Keratinocyte (primary cell): ENCODE measurements around the gene ARHGAP15. TPM values are rescaled to one million over a fixed set of nuclear protein-coding genes. Genes with fewer than 3 reads are reported as not detected.

Experiments
- DNase-seq: peaks from one replicate; pipeline ENCODE4 v3.0.0-alpha.2; 2011; ENCODE audit warnings: low read depth, missing footprints, low spot score
- FAIRE-seq: peaks from 2 replicates; lab custom pipeline; 2011; peaks lifted over from hg19 to GRCh38; lab: Jason Lieb, UNC
- H2AFZ ChIP-seq: 2 replicates; pipeline ENCODE4 v1.6.0; 2012; ENCODE audit warnings: low read length, control low read depth, inconsistent platforms; ENCODE audit not compliant: control insufficient read depth
- H3K27ac ChIP-seq: 2 replicates; pipeline ENCODE4 v1.5.1; 2011; ENCODE audit warnings: low read length; ENCODE audit not compliant: control insufficient read depth, insufficient read depth
- H3K27me3 ChIP-seq: 3 replicates; pipeline ENCODE4 v1.6.0; 2011; ENCODE audit warnings: low read length; ENCODE audit not compliant: control insufficient read depth, insufficient read depth; ENCODE audit errors: extremely low read depth
- H3K36me3 ChIP-seq, 2 experiments: 2 replicates in 1 of 2; 3 replicates in 1 of 2; pipeline ENCODE4 v1.5.1; 2011; ENCODE audit warnings: low read length in 2 of 2, mild to moderate bottlenecking in 1 of 2; ENCODE audit not compliant: control insufficient read depth in 2 of 2, insufficient read depth in 2 of 2; ENCODE audit errors: extremely low read depth in 1 of 2
- H3K4me1 ChIP-seq: 3 replicates; pipeline ENCODE4 v1.5.1; 2011; ENCODE audit warnings: low read length; ENCODE audit not compliant: control insufficient read depth, insufficient read depth; ENCODE audit errors: extremely low read depth
- H3K4me2 ChIP-seq: 3 replicates; pipeline ENCODE4 v1.6.0; 2011; ENCODE audit warnings: low read depth, low read length; ENCODE audit not compliant: control insufficient read depth, insufficient read depth; ENCODE audit errors: extremely low read depth
- H3K4me3 ChIP-seq, 3 experiments: fragments of 200-600 bp in 1 of 3; sonication (generic) in 1 of 3; 2 replicates in 2 of 3; 3 replicates in 1 of 3; pipeline ENCODE4 v1.5.1; 2011 to 2016; ENCODE audit warnings: low read length in 3 of 3, mild to moderate bottlenecking in 3 of 3, control low read depth in 2 of 3, inconsistent platforms in 1 of 3, low read depth in 1 of 3, mixed read lengths in 1 of 3, mixed run types in 1 of 3, moderate library complexity in 1 of 3; ENCODE audit not compliant: control insufficient read depth in 2 of 3, insufficient read depth in 2 of 3; ENCODE audit errors: extremely low read depth in 1 of 3
- H3K79me2 ChIP-seq: 2 replicates; pipeline ENCODE4 v1.6.0; 2012; ENCODE audit warnings: low read length; ENCODE audit not compliant: control insufficient read depth, insufficient read depth
- H3K9ac ChIP-seq: 3 replicates; pipeline ENCODE4 v1.6.0; 2011; ENCODE audit warnings: low read length; ENCODE audit not compliant: control insufficient read depth, insufficient read depth; ENCODE audit errors: extremely low read depth
- H3K9me1 ChIP-seq: 3 replicates; pipeline ENCODE4 v1.6.0; 2011; ENCODE audit warnings: low read length; ENCODE audit not compliant: control insufficient read depth, insufficient read depth; ENCODE audit errors: extremely low read depth
- H3K9me3 ChIP-seq: 2 replicates; pipeline ENCODE4 v1.5.1; 2012; ENCODE audit warnings: low read depth, low read length; ENCODE audit not compliant: control insufficient read depth
- H4K20me1 ChIP-seq: 3 replicates; pipeline ENCODE4 v1.6.0; 2011; ENCODE audit warnings: low read length; ENCODE audit not compliant: control insufficient read depth, insufficient read depth; ENCODE audit errors: extremely low read depth
- EZH2 ChIP-seq: IDR thresholded peaks from one replicate; pipeline ENCODE4 v1.6.1; 2012; ENCODE audit warnings: inconsistent platforms, mild to moderate bottlenecking, low read length, moderate library complexity
- dilution Hi-C: fragments of 300-500 bp; cut with MboI; formaldehyde crosslinking; loops from one replicate; pipeline ENCODE4 v1.7.0; 2020; ENCODE audit warnings: low sequenced_read_pairs; ENCODE audit not compliant: extremely low pct_ligation_motif_present
- polyA plus RNA-seq, 5 experiments: library from polyadenylated mRNA; depleted of rRNA in 3 of 5; stranded (reverse) in 3 of 5; stranded (forward) in 1 of 5; unstranded in 1 of 5; fragments of >200 nt; gene quantifications; 1 replicate in 1 of 5; 2 replicates in 3 of 5; 3 replicates in 1 of 5; pipeline versions ENCODE4 v1.2.1 to v1.2.3, GENCODE V29; 2011 to 2012; ENCODE audit warnings: missing spikeins in 2 of 5, low read depth in 1 of 5, low replicate concordance in 1 of 5
- TF ChIP-seq, protein P1 (sequence below), 3 experiments: IDR thresholded peaks in 1 of 3; conservative IDR thresholded peaks in 1 of 3; optimal IDR thresholded peaks in 1 of 3; 2 replicates in 2 of 3; 3 replicates in 1 of 3; pipeline versions ENCODE3 to v1.5.1; 2011; ENCODE audit warnings: low read length in 3 of 3, mild to moderate bottlenecking in 3 of 3, moderate library complexity in 2 of 3, control low read depth in 1 of 3, inconsistent platforms in 1 of 3; ENCODE audit not compliant: insufficient read depth in 2 of 3; ENCODE audit errors: extremely low read depth in 1 of 3

Gene ARHGAP15
- polyA plus RNA-seq, 1 donor (not counting 4 experiments of a cell fraction or from before 2014, with no cell fraction given), result not detected

- Histone ChIP-seq H3K4me2 (no peak overlapping the region), H3K9me1 (peaks cover 3% of the 10 kb centered on the region), H3K27ac (no peak overlapping the region), H3K79me2 (no peaks in the 10 kb centered on the region), H3K4me1 (no peaks in the 10 kb centered on the region), H4K20me1 (no peaks in the 10 kb centered on the region), H3K9me3 (no peaks in the 10 kb centered on the region), H2AFZ (no peak overlapping the region), H3K4me3 (no peak overlapping the region), H3K9ac (no peak overlapping the region), H3K36me3 (no peaks in the 10 kb centered on the region), H3K27me3 (no peaks in the 10 kb centered on the region)
- FAIRE-seq (no peak), DNase-seq (no peak)
- TF ChIP-seq, protein P1, sequence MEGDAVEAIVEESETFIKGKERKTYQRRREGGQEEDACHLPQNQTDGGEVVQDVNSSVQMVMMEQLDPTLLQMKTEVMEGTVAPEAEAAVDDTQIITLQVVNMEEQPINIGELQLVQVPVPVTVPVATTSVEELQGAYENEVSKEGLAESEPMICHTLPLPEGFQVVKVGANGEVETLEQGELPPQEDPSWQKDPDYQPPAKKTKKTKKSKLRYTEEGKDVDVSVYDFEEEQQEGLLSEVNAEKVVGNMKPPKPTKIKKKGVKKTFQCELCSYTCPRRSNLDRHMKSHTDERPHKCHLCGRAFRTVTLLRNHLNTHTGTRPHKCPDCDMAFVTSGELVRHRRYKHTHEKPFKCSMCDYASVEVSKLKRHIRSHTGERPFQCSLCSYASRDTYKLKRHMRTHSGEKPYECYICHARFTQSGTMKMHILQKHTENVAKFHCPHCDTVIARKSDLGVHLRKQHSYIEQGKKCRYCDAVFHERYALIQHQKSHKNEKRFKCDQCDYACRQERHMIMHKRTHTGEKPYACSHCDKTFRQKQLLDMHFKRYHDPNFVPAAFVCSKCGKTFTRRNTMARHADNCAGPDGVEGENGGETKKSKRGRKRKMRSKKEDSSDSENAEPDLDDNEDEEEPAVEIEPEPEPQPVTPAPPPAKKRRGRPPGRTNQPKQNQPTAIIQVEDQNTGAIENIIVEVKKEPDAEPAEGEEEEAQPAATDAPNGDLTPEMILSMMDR (optimal IDR thresholded peaks at IDR 0.05 in 1 of 3, IDR thresholded peaks at IDR 0.05 in 1 of 3, conservative IDR thresholded peaks at IDR 0.05 in 1 of 3; ENCODE audit: extremely low read depth in 1 of 3, insufficient read depth in 2 of 3, low read length in 3 of 3), result no peak
- no peak for TF ChIP-seq EZH2
- dilution Hi-C loops, result no loop called here
Measured at GRCh38 chr2:143297182-143297581, 168.0 kb downstream of the ARHGAP15 start.

DNA sequence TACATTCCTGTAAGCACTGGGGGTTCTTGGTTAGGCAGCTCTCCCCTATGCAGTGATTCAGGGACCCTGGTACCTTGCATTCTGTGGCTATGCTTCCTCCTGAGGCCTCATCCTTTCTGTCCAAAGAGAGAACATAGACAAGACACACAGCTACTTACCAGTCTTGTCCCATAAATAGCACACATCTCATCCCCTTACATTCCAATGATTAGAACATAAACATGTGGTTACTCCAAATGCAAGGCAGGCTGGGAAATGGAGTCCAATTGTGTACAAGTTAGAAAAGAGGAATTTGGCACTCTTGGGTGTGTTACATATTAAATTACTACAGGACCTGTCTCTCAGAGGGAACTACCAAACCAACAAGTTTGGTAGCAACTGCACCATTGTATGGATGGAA lies 171.3 kb downstream of the ARHGAP15 start:
- no peak overlapping the region for H3K27ac ChIP-seq
- H4K20me1 ChIP-seq, result no peaks in the 10 kb centered on the region
- no peaks in the 10 kb centered on the region for H3K36me3 ChIP-seq
- dilution Hi-C loops, result no loop called here
- H3K4me2 ChIP-seq, result no peak overlapping the region
- no peaks in the 10 kb centered on the region for H3K4me1 ChIP-seq
- H3K79me2 ChIP-seq, result no peaks in the 10 kb centered on the region
- TF ChIP-seq, protein P1 (optimal IDR thresholded peaks at IDR 0.05 in 1 of 3, IDR thresholded peaks at IDR 0.05 in 1 of 3, conservative IDR thresholded peaks at IDR 0.05 in 1 of 3; ENCODE audit: extremely low read depth in 1 of 3, insufficient read depth in 2 of 3, low read length in 3 of 3), result no peak
- TF ChIP-seq EZH2, result no peak
- DNase-seq (no peak), FAIRE-seq (no peak)
- no peak overlapping the region for H3K4me3 ChIP-seq
- no peaks in the 10 kb centered on the region for H3K27me3 ChIP-seq
- no peaks in the 10 kb centered on the region for H3K9me3 ChIP-seq
- H3K9ac ChIP-seq, result no peak overlapping the region
- H2AFZ ChIP-seq, result no peak overlapping the region
- H3K9me1 ChIP-seq, result peaks cover 3% of the 10 kb centered on the region
